Immature natural killer cell (primary cell): ENCODE results near the gene ASB6. TPM values are rescaled to one million over a fixed set of nuclear protein-coding genes. Genes with fewer than 3 reads are reported as not detected.

Experiments used
- polyA plus RNA-seq, 3 donors: library from polyadenylated mRNA; unstranded; fragments of 300-500 nt; fragmentation: Illumina TruSeq; gene quantifications; one replicate each; pipeline ENCODE4 v1.2.3, GENCODE V29; 2021

ASB6 gene
- polyA plus RNA-seq, 3 donors from 2014 or later, result 13.9 to 26.6 (median 19.9) TPM

Other genes with a start within 250 kb of the ASB6 start
- not detected for gene C9orf50, start 21.1 kb downstream of the ASB6 start, polyA plus RNA-seq
- gene NTMT1, start 16.0 kb downstream of the ASB6 start, polyA plus RNA-seq, result 10 to 100 TPM; 33.8 to 41.3 (median 35.8) TPM
- under 1 TPM in 1 of 3 donors, not detected in 2; 0.18 TPM for gene PRRX2, start 23.5 kb upstream of the ASB6 start, polyA plus RNA-seq
- not detected for gene PTGES, start 110.9 kb upstream of the ASB6 start, polyA plus RNA-seq
- gene TOR1B, start 161.0 kb upstream of the ASB6 start, polyA plus RNA-seq, result 10 to 100 TPM; 23.2 to 45.1 (median 25.8) TPM
- gene TOR1A, start 182.0 kb upstream of the ASB6 start, polyA plus RNA-seq, result 100 to 1,000 TPM in 2 of 3 donors, 10 to 100 TPM in 1; 89.3 to 131 (median 108) TPM
- gene C9orf78, start 193.1 kb upstream of the ASB6 start, polyA plus RNA-seq, result 100 to 1,000 TPM; 147 to 196 (median 173) TPM
- gene USP20, start 193.3 kb upstream of the ASB6 start, polyA plus RNA-seq, result 10 to 100 TPM; 21.6 to 51.8 (median 25.1) TPM